Stimulated activated CD8-positive, alpha-beta memory T cell treated with anti-CD3 and anti-CD28 coated beads, Interleukin-7, amount 100 ng/mL, for 4 hours (primary cell): ENCODE data around the gene RIMBP2.

Experiments
- DNase-seq, 2 donors: peaks; one replicate each; pipeline ENCODE4 v3.0.0-alpha.2; 2020; ENCODE audit warnings: low read depth in 2 of 2

The RIMBP2 gene

DNA sequence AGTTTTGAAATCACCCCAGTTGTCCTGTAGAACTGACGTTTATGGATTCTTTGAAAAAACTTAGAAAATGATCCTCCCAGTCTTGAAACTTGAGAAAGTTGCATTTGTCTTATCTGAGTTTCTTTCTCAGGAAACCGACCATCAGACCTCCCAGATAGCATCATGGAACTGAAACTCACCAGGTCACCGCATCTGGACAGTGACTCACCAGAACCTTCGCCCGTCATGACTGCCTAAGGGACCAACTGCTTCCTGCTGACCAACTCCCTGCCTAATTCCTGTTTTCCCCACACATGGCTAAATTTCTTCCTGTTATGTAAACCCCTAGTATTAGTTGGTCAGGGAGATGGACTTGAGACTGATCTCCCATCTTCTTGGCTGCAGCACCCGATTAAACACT, 175.7 kb downstream of the RIMBP2 start:
- no peak for DNase-seq

DNA sequence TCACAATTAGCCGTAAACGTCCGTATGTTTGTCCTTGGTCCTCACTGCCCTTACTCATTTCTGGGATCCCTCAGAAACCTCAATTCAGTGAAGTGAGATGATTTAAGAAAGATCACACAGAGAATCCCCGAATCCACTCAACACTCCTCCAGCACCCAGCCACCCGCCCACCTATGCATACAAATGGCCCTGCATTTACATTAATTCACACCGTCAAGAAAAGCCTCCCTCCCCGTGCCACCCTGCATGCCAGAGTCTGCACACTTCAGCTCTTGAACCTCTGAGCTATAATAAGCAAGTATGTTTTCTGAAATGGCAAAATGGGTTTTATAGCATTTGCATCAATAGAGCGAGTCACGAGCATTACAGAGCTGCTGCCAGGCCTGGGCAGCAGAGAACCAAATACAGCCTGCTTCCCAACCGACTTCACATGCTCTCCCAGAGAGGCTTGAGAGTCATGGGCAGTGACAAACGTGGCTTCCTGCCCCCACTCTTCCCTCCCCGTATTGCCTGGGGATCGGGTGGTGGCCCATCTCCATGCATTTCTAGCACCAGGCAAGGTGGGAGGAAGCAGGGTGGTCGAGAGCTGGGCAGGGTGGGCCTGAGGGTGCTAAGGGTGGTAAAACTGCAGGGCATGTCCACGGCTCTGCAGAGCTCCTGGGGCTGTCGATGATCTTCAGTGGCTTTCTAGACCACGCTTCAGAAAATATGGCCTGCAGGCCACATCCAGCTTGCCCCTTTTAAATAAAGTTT, 177.6 kb downstream of the RIMBP2 start:
- no peak for DNase-seq

DNA sequence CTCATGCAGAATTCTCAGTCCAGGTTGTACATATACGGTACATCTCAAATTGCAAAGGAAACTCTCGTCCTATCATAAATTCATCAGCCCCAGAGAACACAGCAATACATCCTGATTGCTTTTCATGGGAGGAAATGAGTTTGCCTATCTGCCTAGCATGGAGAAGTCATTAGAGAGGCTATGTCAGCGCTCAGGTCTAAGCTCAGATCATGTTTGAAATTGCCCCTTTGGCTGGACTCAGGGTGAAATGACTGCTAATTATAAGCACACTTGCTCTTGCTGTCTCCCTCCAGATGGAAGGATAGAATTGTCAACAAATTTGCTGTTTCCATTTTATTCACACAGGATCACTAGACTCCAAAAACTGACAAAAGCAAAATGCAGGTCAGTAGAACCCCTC, 178.4 kb downstream of the RIMBP2 start:
- no peak for DNase-seq

DNA sequence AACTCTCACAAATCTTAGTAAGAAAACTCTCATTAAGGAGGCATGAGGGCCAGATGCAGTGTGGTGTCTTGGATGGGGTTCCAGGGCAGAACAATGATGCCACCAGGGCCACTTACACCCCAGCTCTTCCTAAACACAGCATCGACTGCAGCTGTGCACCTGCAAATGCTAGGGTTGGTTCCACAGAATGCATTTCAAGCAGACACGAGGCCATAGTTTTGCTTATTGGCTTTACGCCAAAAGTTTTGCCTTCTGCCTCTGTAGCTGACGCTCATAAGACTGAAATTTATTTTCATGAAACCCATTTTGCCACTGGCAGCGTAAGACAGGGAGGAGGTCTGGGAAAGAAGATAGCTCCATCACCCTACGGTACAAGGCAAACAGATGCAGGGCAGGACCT, 179.0 kb downstream of the RIMBP2 start:
- no peak for DNase-seq

DNA sequence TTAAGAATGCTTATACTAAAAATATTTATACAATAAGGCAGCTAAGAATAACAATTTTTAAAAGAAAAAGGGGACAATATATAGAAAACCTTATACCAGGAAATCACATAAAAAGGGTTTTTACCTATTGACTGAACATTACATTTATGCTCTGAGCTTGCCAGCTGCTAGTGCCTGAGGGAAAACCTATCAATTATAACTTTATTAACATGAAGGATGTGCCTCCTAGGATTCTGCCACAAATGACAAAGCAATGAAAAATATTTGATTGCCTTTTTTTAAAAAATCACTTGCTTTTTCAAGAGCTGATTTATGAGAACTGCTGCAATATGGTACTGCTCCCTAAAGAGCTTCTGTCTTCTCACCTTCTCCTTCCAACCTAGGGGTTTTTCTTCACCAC, 185.7 kb downstream of the RIMBP2 start:
- DNase-seq = no peak

DNA sequence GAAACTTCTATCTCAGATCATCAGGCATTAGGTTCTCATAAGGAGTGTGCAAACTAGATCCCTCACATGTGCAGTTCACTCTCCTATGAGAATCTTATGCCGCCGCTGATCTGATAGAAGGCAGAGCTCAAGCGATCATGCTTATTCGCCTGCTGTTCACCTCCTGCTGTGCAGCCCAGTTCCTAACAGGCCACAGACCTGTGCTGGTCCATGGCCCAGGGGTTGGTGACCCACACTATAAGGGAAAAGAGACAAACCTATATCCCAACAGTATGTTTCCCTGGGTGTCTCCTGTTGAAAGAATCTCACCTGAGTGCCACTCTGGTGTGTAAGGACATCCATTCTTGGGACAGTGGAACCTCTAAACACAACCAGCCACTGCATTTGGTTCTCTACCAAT, 186.3 kb downstream of the RIMBP2 start:
- DNase-seq = no peak

DNA sequence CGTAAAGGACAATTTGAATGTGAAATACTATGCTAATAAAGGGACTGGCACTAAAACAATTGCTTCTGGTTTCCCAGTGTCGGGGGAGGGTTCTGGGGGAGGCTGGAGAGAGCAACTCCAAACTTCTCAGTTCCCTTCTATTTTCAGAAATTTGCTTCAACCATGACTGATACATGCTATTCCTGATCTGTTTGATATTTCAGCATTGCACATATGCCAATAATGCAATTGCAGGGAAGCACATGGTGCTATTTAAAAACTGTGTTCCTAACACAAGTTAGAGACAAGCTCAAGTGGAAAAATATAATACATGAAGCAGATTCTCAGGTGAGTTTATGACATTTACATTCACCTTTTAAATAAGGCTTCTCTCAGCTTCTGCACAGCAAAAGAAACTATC, 188.9 kb downstream of the RIMBP2 start:
- no peak for DNase-seq

DNA sequence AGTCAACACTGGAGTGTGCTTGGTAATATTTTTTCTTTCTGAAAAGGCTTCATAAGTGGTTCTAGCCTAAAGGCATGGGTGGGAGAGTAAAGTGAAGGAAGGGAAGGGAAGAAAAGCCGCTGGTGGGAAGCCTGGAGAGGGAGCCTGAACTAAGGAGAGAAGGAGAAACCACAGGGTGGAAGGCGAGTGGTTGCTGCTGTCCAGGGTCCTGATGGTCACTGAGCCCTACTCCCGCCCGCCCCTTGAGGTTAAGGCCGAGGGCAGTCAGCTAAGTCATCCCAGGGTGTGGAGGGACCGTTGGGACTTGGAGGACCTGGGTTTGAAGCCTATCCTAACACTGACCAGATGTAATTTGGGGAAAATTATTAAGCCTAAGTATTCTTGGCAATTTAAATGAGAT, 189.3 kb downstream of the RIMBP2 start:
- no peak for DNase-seq

DNA sequence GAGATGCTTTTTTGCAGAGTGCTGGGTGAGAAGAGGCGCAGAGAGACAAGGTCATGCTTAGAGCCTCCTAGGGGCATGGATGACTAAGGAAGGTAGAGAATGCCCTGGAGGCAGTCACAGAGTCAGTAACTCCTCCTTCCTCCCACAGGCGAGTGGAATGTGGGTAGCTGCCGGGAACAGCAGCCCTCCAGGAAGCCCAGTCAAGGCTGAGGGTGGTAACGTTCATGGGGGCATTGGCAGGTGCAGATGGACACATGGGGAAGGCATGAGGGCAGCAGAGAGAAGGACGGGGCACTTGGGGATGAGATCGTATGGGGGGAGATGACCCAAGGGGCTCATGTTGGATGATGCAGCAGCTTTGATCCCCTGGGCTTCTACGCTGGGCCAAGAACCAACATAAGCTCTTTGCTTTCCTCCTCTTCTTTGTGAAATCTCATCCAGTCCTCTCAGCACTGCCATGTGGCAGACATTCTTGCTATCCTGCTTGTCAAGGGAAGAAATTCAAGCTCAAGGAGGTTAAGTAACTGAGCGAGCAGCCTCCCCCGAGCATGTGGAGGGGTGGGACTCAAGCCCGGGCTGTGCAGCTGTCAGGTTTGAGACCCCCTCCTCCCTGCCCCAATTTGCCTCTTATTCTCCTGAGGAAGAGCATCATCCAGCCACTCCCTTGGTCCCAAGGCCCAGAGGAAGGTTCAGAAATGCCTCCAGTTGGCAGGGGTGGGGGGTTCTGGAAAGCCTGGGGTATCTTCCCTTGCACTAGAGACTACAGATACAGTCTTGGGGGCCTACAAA, 190.5 kb downstream of the RIMBP2 start:
- no peak for DNase-seq

DNA sequence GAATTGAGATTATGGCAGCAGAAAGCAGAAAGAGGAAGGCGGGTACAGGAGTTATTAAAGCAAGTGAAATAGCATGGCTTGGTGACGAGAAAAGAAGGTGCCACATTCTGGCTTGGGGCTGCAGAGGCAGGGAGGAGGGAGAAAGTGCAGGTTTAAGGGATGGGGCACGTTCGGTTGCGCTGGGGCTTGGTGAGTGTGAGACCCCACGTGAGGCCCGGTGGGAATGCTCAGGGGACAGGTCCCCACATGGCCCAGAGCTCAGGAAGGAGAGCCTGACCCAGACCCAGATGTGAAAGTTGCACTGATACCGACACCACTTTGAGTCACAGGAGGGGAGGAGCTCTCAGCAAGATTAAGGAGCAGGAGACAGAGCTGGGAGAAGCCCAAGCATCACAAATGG, 191.3 kb downstream of the RIMBP2 start:
- DNase-seq = no peak

DNA sequence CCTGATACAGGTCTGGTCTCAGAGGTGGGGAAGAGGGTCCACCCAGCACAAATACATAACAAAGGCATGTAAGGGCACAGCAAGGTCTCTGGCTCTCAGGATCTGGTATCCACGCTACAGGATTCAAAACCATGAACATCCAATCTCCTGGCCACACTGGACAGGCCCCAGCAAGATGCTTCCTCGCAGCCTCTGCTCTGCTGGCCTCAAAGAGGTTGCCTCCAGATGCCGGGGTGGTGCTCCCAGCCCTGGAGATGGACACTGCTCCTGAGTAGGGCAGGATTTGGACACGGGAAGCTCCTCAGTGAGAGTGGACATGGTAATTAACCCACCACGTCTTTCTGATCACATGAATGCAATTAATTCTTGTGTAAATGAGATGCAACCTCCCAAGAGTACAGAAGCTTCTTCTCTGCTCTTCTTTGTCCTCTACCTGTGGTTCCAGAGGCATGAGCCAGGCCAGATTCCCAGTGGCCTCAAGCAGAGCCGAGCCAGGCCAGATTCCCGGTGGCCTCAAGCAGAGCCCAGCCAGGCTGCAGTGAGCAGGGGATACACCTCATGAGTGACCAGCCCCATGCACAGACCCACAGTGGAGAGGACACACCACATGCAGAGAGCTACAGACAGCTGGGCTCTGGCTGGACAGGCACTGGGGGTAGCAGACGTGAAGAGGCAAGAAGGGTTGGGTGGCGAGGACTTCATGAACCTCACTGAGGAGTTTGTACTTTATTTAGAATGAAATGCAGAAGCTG, 192.1 kb downstream of the RIMBP2 start:
- DNase-seq = no peak

DNA sequence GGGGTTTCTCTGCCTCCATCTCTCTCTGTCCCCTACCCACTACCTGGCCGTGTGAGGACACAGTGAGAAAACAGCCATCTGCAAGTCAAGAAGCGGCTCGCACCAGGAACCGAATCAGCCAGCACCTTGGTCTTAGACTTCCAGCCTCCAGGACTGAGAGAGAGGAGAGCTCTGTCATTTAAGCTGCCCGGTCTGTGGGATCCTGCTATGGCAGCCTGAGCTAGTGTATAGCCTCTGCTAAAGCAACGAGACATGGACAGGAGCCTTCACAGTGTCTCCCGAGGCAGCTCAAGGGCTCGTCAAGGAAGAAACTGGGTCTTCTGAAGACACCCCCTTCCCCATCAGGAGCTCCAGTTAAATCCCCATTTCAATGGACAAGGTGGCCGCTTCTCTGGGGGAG, 192.9 kb downstream of the RIMBP2 start:
- DNase-seq = no peak

DNA sequence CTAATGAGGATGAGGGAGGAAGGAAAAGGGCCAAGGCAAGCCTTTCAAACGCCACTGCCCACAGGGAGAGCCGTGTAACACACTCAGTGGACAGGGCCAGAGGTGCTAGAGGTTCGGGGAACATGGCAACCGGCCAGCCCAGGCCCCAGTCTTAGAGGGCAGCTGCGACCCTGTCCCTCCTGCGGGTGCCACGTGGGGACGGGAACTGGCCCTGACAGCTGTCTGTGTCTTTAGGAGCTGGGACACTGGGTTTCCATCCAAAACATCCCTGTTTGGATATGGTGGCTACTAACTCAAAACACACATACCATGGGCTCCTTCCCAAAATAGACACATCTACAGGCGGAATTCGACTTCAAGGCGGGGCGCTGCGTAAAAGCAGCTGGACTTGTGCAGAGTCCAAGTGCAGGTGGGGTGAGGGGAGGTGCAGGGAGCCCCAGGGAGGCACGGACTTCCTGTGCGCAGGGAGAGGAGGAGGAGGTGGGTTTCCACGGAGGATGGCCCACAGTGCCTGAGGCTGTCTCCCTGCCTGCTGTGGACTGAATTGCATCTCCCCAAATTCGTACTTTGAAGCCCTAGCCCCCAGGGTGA, 193.8 kb downstream of the RIMBP2 start:
- no peak for DNase-seq

DNA sequence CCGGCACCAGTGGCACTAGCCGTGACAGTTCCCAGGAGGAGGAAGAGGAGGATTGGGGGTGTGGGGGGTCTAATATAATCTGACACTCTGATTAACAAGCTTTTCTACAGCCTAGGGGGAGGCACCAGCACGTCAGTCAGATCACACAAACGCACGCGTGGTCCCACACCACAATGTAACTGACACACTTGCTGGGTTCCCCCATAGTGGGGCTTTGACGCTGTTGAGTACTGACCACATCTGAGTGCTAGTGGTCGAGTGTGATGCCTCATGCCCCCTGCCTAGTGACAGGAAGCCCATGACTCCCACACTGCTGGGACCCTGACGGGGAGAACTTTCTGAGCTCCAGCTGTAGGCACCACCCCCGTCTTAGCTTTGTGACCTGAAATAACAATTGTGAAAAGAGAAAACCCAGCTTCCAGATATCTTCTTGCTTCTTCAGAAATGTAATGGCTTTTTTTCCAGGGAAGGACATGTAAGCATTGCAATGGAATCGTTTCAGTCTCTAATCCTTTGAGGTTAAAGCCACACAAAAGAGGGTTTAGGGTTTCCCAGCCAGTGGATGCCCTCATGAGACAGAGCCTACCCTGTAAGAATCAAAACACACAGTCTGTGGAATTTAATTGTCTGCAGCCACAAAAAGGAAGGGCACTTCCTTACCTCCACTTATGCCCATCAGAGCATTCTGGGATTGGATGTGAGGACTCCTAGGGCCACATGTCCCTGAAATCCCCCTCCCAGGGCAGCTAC, 194.5 kb downstream of the RIMBP2 start:
- no peak for DNase-seq

DNA sequence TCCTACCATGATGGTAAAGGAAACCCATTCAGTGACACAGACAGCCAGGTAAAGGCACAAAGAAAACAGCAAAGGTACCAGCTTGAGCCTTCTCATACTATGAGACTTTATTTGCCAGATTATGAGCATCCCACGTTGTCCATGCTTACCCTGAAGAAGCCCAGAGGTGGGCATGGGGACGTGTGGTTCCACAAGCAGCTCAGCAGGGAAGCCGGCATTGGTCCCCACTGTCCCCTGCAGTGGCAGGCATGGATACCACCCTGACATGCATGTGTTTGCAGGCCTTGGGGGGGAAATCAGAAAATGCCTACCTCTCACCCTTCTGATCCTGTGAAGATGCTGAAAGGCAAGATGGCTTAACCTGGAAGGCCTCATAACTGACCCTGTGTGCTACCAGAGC, 195.3 kb downstream of the RIMBP2 start:
- no peak for DNase-seq

DNA sequence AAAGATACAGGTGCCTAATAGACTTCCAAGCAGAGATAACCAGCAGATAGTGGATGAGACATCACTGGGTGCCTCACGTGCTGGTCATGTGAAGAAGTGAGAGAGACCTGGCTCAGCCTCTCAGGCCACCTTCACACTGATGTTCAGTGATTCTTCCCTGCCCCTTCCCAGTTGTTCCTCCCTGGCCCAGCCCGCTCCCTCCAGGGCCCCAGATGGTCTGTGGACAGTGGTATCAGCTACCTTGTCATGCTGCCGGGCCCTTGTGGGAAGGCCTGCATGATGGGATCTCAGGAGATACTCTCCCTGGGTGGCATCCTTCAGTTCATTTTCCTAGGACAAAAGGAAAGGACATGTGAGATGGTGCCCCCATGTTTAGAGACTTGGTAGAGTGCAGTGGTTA, 198.5 kb downstream of the RIMBP2 start:
- DNase-seq = no peak

DNA sequence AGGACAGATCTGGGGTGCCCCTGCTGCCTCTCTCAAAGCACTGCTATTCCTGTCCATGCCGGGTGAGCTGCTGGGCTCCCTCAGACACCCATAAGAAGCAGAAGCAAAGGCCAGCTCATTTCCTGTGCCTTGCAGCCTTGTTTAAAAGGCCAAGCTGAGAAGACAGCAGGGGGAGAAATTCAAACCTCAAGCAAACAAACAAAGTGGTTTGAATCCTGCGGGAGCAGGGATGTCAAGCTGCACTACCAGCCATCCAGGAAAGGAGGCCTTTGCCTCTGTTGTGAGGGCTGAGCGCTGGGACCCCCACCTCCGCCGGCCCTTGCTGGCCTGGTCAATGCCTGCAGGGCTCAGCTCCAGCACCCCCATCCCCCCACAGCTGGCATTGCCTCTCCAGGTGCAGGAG, 201.9 kb downstream of the RIMBP2 start:
- DNase-seq = no peak

DNA sequence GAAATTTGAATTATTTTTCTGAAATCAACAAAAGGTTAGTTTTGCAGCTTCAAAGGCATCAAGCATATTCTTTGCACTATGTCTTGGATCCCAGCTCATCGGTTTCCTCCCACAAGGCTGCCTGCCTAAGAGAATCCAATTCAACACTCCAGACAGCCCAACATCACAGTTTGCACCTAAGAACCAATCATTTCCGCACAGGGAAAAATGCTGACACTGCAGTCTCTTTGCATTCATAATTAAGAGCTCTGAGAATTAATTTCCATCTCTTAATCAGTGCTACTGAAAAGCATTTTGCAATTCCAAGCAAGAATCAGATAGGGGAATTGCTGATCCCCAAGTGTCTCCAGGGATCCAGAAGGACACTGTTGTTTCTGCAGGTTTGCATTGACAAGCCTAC, 202.5 kb downstream of the RIMBP2 start:
- DNase-seq = no peak

DNA sequence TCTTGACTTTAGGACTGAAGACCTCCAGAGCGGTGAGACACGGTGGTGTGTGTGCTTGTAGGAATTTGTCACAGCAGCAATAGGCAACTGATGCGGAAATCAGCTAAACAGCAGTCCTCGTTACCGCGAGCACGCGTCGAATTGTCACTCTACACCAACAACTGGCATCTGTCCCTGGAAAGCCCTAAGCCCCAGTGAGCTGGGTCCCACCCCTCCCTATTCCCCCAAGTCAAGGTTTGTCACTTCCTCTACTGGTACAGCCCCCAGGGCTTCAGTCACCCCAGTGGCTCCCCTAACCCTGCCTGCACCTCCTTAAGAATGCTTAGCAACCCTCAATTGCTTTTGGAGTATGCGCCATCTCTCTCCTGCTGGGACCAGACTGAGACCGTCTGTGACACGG, 204.8 kb downstream of the RIMBP2 start:
- no peak for DNase-seq

DNA sequence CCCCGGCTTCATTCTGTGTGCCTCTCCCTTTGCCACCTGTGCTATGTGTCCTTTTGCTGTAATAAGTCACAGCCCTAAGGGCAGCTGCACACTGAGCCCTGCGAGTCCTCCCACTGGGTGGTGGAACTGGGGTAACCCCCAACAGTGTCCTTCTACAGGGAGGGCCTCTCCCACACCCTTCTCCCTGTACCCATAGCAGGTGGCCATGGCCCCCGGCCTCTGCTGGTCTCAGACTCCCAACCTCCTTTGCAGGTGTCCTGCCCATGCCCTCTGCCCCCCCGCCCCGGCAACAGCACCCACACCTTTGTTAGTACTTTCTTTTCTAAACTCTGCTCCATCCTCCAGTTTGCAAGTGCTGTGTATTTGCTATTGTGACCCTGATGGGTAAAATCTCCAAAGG, 206.6 kb downstream of the RIMBP2 start:
- DNase-seq = no peak

DNA sequence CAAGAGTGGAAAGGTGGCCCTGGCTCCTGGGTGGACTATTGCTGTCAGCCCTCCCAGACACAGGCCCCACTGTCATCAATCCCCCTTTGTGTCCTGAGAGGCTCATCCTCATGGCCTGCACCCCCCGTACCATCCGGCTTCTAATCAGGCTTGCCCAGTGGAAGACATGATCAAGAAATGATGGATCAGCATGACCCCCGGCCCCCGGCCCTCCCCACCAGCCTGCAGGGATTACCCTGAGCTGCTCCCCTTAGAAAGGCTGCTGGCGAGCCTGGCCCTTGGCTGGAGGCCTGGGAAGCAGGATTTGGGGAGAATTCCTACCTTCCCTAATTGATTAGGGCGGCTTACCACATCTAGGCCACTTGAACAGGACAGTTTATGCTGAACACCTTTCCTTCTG, 207.3 kb downstream of the RIMBP2 start:
- no peak for DNase-seq

DNA sequence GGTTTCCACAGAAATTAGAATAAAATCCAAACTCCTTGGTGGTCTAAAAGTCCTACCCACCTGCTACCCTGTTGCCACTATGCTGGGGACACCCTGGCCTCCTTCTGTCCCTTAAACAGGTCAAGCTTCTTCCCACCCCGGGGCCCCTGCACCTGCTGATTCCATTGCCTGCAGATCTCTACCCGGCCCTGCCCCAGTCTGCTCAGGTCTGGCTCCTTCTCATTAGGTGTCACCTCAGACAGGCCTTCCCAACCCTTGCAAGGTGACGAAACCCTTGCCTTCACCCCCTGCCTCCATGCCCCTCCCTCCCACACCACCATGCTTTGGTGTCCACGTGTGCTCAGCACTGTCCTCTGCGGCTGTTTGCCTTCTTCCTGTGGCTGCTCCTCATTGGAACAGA, 207.8 kb downstream of the RIMBP2 start:
- no peak for DNase-seq
